HG03521 (cell line): ENCODE data around the gene MAP3K6.
A peak's percentile ranks its signal among the peaks of the same experiment; 100 is the strongest.
"Not testable (repeated sequence)": the region's sequence is repeated elsewhere in the genome, so short reads cannot be mapped to it uniquely, and the experiment has no call there.

Experiments
- ATAC-seq: cut with Tn5 transposase; IDR thresholded peaks from one replicate; pipeline ENCODE4 v1.9.1; 2021; ENCODE audit warnings: mild to moderate bottlenecking, moderate library complexity; ENCODE audit not compliant: unreplicated experiment

Gene MAP3K6

GRCh38 chr1:27398405-27399149 lies 31.8 kb upstream of the MAP3K6 start:
- ATAC-seq, result no peak

GRCh38 chr1:27397749-27398148 lies 31.0 kb upstream of the MAP3K6 start:
- ATAC-seq, result no peak

- no peak for ATAC-seq
These were observed 30.3 kb upstream of the MAP3K6 start for GRCh38 chr1:27397110-27397509.

GRCh38 chr1:27395441-27396195 lies 28.9 kb upstream of the MAP3K6 start:
- ATAC-seq, result no peak

- no peak for ATAC-seq
These were observed 28.2 kb upstream of the MAP3K6 start for GRCh38 chr1:27394925-27395324.

GRCh38 chr1:27394282-27394658 lies 27.5 kb upstream of the MAP3K6 start:
- no peak for ATAC-seq

- ATAC-seq, result no peak
These were observed 27.0 kb upstream of the MAP3K6 start for GRCh38 chr1:27393641-27394281.

GRCh38 chr1:27392778-27393635 lies 26.2 kb upstream of the MAP3K6 start:
- no peak for ATAC-seq

DNA sequence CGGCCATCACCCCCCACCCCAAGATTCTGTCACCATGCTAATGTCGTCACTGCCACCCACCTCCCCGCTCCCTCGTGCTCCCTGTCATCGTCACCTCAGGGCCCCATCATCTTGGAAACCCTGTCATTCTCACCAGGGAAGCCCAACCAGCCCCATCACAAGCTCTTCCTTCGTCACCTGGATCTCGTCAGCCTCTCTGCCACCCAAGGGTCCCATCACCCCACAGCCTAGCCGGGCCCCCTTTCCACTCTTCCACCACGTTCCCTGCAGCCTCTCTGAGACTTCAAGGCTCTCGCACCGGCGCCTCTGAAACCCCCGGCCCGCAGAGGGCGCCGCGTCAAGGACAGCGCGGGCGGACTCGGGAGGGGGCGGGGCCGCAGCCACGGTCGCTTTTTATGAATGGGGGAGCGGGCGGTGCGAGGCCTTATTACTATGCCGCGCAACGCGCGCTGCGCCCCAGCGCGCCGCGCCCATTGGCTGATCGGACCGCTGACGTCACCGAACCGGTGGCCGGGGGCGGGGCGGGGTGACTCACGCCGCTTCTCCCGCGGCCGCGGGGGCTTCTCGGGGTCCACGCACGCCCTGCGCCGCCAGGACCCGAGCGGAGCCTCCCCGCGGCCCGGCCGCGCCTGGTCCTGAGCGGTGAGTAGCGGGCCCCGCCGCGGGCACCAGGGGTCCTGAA lies 25.5 kb upstream of the MAP3K6 start, which contains the start of gene GPR3:
GPR3 (plus strand) TSS at position 527 of the 682 bp plus-strand sequence. CDS start 1,177 bp downstream, outside the sequence.
- peak; percentile 63 for ATAC-seq

GRCh38 chr1:27391511-27392095 lies 24.8 kb upstream of the MAP3K6 start:
- no peak for ATAC-seq

DNA sequence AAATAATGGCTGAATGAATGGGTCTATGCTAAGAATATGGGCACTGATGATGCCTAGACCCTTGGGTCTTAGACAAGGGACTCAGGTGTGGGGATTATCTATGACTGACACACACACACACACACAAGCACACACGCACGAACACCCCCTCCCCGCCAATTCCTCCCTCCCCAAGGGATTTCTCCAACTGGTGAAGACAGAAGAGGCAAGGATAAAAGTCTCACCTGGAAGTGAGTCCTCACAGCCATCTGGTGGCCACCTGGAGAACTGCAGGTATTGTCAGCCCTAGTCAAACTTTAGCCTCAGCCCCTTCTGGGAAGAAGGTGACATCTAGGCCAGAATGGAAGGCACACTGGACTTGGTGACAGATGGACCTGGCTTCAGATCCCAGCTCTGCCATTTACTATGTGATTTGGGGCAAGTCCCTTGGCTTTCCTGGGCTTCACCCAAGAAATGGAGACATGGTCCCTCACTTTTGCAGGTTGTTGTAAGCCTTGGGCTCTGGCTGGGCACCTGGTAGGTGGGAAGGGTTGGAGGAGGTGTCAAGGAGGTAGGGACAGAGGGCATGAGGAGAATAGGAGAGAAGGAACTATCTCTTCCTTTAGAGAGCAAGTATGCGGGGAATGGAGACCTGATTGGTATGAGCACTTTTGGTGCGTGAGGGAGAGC lies 21.7 kb upstream of the MAP3K6 start:
- no peak for ATAC-seq

DNA sequence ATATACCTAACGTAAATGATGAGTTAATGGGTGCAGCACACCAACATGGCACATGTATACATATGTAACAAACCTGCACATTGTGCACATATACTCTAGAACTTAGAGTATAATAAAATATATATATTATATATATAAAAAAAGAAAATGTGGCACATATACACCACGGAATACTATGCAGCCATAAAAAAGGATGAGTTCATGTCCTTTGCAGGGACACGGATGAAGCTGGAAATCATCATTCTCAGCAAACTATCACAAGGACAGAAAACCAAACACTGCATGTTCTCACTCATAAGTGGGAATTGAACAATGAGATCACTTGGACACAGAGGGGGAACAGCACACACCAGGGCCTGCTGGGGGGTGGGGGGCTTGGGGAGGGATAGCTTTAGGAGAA lies 18.0 kb upstream of the MAP3K6 start:
- not testable (repeated sequence) for ATAC-seq

- ATAC-seq, result no peak
These were observed 16.9 kb upstream of the MAP3K6 start for GRCh38 chr1:27383661-27384060.

- no peak for ATAC-seq
These were observed 16.4 kb upstream of the MAP3K6 start, which contains the start of gene CD164L2 for GRCh38 chr1:27383039-27383605. TSS of gene CD164L2 (minus strand) at chr1:27383333. CDS start at chr1:27383239, 94 bp downstream.

DNA sequence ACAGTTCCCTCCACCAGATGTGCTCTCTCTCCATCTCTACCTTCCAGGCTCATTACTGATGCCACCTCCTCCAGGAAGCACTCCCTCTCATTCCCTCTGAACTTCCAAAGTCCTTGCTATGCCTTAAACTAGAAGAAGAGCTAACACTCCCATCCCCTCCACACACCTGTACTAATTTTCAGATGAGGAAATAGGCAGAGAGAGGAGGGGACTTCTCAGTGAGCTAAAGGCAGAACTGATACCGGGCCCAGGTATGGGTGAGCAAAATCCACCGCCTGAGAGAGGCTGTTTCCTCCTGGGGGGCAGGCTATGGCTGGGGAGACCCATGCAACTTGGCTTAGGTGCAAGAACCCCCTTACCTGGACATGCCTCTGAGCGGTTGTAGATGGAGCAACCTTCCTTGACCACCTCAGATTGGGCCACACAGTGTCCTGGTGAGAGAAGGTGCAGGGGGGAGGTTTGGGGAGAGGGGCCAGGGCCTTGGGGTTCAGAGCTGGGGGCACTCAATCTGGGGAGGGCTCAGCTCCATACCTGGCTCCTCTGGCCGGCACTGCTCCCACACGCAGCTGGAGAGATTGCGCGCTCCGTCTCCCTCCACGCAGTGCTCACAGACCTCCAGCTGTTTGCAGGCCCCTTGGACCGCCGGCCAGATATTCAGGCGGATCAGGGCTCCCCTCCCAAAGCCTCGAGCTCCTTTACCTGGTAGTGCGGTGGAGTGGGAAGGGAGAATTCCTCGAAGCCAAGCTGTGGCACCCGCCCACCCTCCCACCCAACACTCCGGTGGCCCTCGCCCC lies 15.4 kb upstream of the MAP3K6 start:
- no peak for ATAC-seq

GRCh38 chr1:27380766-27381733 lies 14.3 kb upstream of the MAP3K6 start:
- ATAC-seq, result no peak

DNA sequence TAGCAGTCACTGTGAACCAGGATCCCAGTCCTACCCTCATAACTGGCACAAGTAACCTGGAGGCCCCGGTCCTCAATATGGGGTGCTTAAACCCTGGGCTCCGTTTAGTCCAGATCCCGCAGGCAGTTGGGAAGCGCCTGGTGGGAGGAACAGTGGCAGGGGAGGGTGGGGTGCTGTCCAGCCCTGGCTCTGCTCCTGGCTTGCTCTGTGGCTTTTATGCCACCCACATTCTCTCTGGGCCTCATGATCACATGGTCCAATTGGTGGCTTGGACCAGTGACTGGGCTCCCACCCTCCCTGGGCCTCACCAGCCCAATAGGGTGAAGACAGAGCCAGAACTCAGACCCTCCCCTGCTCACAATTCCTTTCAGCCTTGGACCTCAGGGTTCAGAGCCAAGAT lies 13.5 kb upstream of the MAP3K6 start:
- ATAC-seq, result no peak
